ENCODE measurements around the gene NOL12. TPM values are rescaled to one million over a fixed set of nuclear protein-coding genes. Genes with fewer than 3 reads are reported as not detected.
"Not testable (repeated sequence)": the region's sequence is repeated elsewhere in the genome, so short reads cannot be mapped to it uniquely, and the experiment has no call there.

NOL12 gene
- polyA plus RNA-seq, 3 donors = 15.2 to 23.0 (median 23.0) TPM

- no peak for DNase-seq (ENCODE audit: extremely low read depth in 1 of 11, low read depth in 9 of 11, low spot score in 4 of 11)
Observed at GRCh38 chr22:37674248-37674647, 11.9 kb upstream of the NOL12 start.

- DNase-seq (ENCODE audit: extremely low read depth in 1 of 11, low read depth in 9 of 11, low spot score in 4 of 11) = peak in 8 of 11 donors; percentile 73 to 90 (median 82)
Observed at GRCh38 chr22:37674951-37675929, 10.9 kb upstream of the NOL12 start, which contains the start of gene LGALS1. Gene LGALS1, plus strand, starts transcription at chr22:37675636. Its CDS starts 67 bp downstream, at chr22:37675703.

GRCh38 chr22:37675930-37676735 lies 10.0 kb upstream of the NOL12 start:
- DNase-seq (ENCODE audit: extremely low read depth in 1 of 11, low read depth in 9 of 11, low spot score in 4 of 11) = no peak

GRCh38 chr22:37676736-37677492 lies 9.2 kb upstream of the NOL12 start:
- peak in 9 of 11 donors; percentile 69 to 88 (median 81) for DNase-seq (ENCODE audit: extremely low read depth in 1 of 11, low read depth in 9 of 11, low spot score in 4 of 11)

- no peak for DNase-seq (ENCODE audit: extremely low read depth in 1 of 11, low read depth in 9 of 11, low spot score in 4 of 11)
Observed at GRCh38 chr22:37677493-37677974, 8.6 kb upstream of the NOL12 start.

- DNase-seq (ENCODE audit: extremely low read depth in 1 of 11, low read depth in 9 of 11, low spot score in 4 of 11) = no peak
Observed at GRCh38 chr22:37678372-37678771, 7.8 kb upstream of the NOL12 start.

GRCh38 chr22:37679670-37680069 lies 6.5 kb upstream of the NOL12 start:
- DNase-seq (ENCODE audit: extremely low read depth in 1 of 11, low read depth in 9 of 11, low spot score in 4 of 11) = no peak

- DNase-seq (ENCODE audit: extremely low read depth in 1 of 11, low read depth in 9 of 11, low spot score in 4 of 11) = no peak
Observed at GRCh38 chr22:37680191-37680851, 5.8 kb upstream of the NOL12 start.

- no peak for DNase-seq (ENCODE audit: extremely low read depth in 1 of 11, low read depth in 9 of 11, low spot score in 4 of 11)
Observed at GRCh38 chr22:37681001-37681424, 5.1 kb upstream of the NOL12 start.

- DNase-seq (ENCODE audit: extremely low read depth in 1 of 11, low read depth in 9 of 11, low spot score in 4 of 11) = no peak
Observed at GRCh38 chr22:37681556-37682049, 4.5 kb upstream of the NOL12 start.

- no peak for DNase-seq (ENCODE audit: extremely low read depth in 1 of 11, low read depth in 9 of 11, low spot score in 4 of 11)
Observed at GRCh38 chr22:37684803-37685615, 1.1 kb upstream of the NOL12 start.

- DNase-seq (ENCODE audit: extremely low read depth in 1 of 11, low read depth in 9 of 11, low spot score in 4 of 11) = no peak
Observed at GRCh38 chr22:37690407-37690806, 4.3 kb downstream of the NOL12 start.

GRCh38 chr22:37690901-37691504 lies 4.9 kb downstream of the NOL12 start:
- DNase-seq (ENCODE audit: extremely low read depth in 1 of 11, low read depth in 9 of 11, low spot score in 4 of 11) = no peak

GRCh38 chr22:37692627-37693285 lies 6.6 kb downstream of the NOL12 start:
- no peak for DNase-seq (ENCODE audit: extremely low read depth in 1 of 11, low read depth in 9 of 11, low spot score in 4 of 11)

GRCh38 chr22:37694131-37694530 lies 8.0 kb downstream of the NOL12 start:
- not testable (repeated sequence) for DNase-seq (ENCODE audit: extremely low read depth in 1 of 11, low read depth in 9 of 11, low spot score in 4 of 11)

GRCh38 chr22:37696260-37696656 lies 10.1 kb downstream of the NOL12 start:
- not testable (repeated sequence) for DNase-seq (ENCODE audit: extremely low read depth in 1 of 11, low read depth in 9 of 11, low spot score in 4 of 11)

All from renal cortex interstitium (tissue), 11 donors.